WTC11 (cell line): ENCODE measurements around the gene GPR27. TPM values are rescaled to one million over a fixed set of nuclear protein-coding genes. Genes with fewer than 3 reads are reported as not detected.

ENCODE experiments used
- ATAC-seq: fragments of 200-7000 bp; cut with Tn5 transposase; 2 replicates; pipeline ENCODE4 v1.10.0; 2021; ENCODE audit warnings: mild to moderate bottlenecking, moderate library complexity
- CTCF ChIA-PET: fragments of 300-600 bp; sonication (Branson Sonifier 250); formaldehyde crosslinking; loops from one replicate; lab custom pipeline; 2021; ENCODE audit warnings: antibody characterized with exemption; lab: Charles Lee
- POLR2A ChIA-PET: fragments of 350-600 bp; sonication (Branson Sonifier 250); formaldehyde crosslinking; loops from one replicate; lab custom pipeline; 2021; ENCODE audit warnings: antibody characterized with exemption; lab: Charles Lee
- DNase-seq: peaks from one replicate; pipeline ENCODE4 v3.0.0; 2021; ENCODE audit warnings: low spot score
- H3K27ac Mint-ChIP-seq: 2 replicates; pipeline ENCODE4 v1.8.0; 2021; ENCODE audit warnings: mixed read lengths
- H3K27me3 Mint-ChIP-seq: 2 replicates; pipeline ENCODE4 v1.8.0; 2021; ENCODE audit warnings: low read depth, mild to moderate bottlenecking, moderate library complexity, mixed read lengths
- H3K36me3 Mint-ChIP-seq: 2 replicates; pipeline ENCODE4 v1.8.0; 2021; ENCODE audit warnings: mixed read lengths
- H3K4me1 Mint-ChIP-seq: 2 replicates; pipeline ENCODE4 v1.8.0; 2022; ENCODE audit warnings: mixed read lengths
- H3K4me3 Mint-ChIP-seq: 2 replicates; pipeline ENCODE4 v1.8.0; 2021; ENCODE audit warnings: mild to moderate bottlenecking, moderate library complexity, mixed read lengths
- H3K9me3 Mint-ChIP-seq: 2 replicates; pipeline ENCODE4 v1.8.0; 2021; ENCODE audit warnings: mixed read lengths
- HMGA2 ChIP-seq: fragments of 250-450 bp; sonication (Bioruptor Pico); IDR thresholded peaks from 2 replicates; pipeline ENCODE4 v1.4.0; 2021; ENCODE audit warnings: mild to moderate bottlenecking, moderate library complexity
- KAT7 ChIP-seq: sonication (generic); formaldehyde crosslinking; IDR thresholded peaks from 2 replicates; pipeline ENCODE4 v1.8.1; 2023; ENCODE audit warnings: missing genetic modification reagents, mild to moderate bottlenecking, borderline replicate concordance
- MXD4 ChIP-seq: fragments of 250-450 bp; sonication (Bioruptor Pico); IDR thresholded peaks from 2 replicates; pipeline ENCODE4 v1.8.0; 2021; ENCODE audit warnings: mild to moderate bottlenecking, moderate library complexity, borderline replicate concordance
- MYBL2 ChIP-seq: sonication (generic); formaldehyde crosslinking; IDR thresholded peaks from 2 replicates; pipeline ENCODE4 v1.8.1; 2023; ENCODE audit warnings: mild to moderate bottlenecking, moderate library complexity, missing genetic modification reagents
- NR1H2 ChIP-seq: sonication (generic); formaldehyde crosslinking; IDR thresholded peaks from 2 replicates; pipeline ENCODE4 v1.9.0; 2021; ENCODE audit warnings: mild to moderate bottlenecking, moderate library complexity, missing genetic modification reagents
- OVOL2 ChIP-seq: fragments of 250-450 bp; sonication (Bioruptor Pico); IDR thresholded peaks from 2 replicates; pipeline ENCODE4 v1.9.0; 2021; ENCODE audit warnings: mild to moderate bottlenecking, borderline replicate concordance
- PRRX2 ChIP-seq: fragments of 250-450 bp; sonication (Bioruptor Pico); IDR thresholded peaks from 2 replicates; pipeline ENCODE4 v1.8.0; 2021; ENCODE audit warnings: mild to moderate bottlenecking
- RELA ChIP-seq: sonication (generic); formaldehyde crosslinking; IDR thresholded peaks from 2 replicates; pipeline ENCODE4 v1.8.1; 2022; ENCODE audit warnings: missing genetic modification reagents, mild to moderate bottlenecking, borderline replicate concordance
- SMAD4 ChIP-seq: sonication (generic); formaldehyde crosslinking; IDR thresholded peaks from 2 replicates; pipeline ENCODE4 v1.8.0; 2022; ENCODE audit warnings: mild to moderate bottlenecking, missing genetic modification reagents
- SOX15 ChIP-seq: fragments of 250-450 bp; sonication (Bioruptor Pico); IDR thresholded peaks from 2 replicates; pipeline ENCODE4 v1.9.0; 2021; ENCODE audit warnings: mild to moderate bottlenecking
- TEAD4 ChIP-seq: sonication (generic); formaldehyde crosslinking; IDR thresholded peaks from 2 replicates; pipeline ENCODE4 v1.8.0; 2022; ENCODE audit warnings: mild to moderate bottlenecking, missing genetic modification reagents
- TP53 ChIP-seq: sonication (generic); formaldehyde crosslinking; IDR thresholded peaks from 2 replicates; pipeline ENCODE4 v1.8.1; 2023; ENCODE audit warnings: mild to moderate bottlenecking, missing genetic modification reagents
- USF2 ChIP-seq: sonication (generic); formaldehyde crosslinking; IDR thresholded peaks from 2 replicates; pipeline ENCODE4 v1.8.1; 2023; ENCODE audit warnings: mild to moderate bottlenecking, missing genetic modification reagents, moderate library complexity
- ZNF281 ChIP-seq: sonication (generic); formaldehyde crosslinking; IDR thresholded peaks from 2 replicates; pipeline ENCODE4 v1.8.0; 2023; ENCODE audit warnings: mild to moderate bottlenecking, missing genetic modification reagents
- total RNA-seq: library from RNA; stranded (reverse); gene quantifications from 3 replicates; pipeline ENCODE4 v1.2.3, GENCODE V29; 2021
- TF ChIP-seq, protein P1 (sequence below): sonication (generic); formaldehyde crosslinking; IDR thresholded peaks from 2 replicates; pipeline ENCODE4 v1.8.1; 2023; ENCODE audit warnings: mild to moderate bottlenecking, missing genetic modification reagents
- TF ChIP-seq, protein P2 (sequence below): sonication (generic); formaldehyde crosslinking; IDR thresholded peaks from 2 replicates; pipeline ENCODE4 v1.8.1; 2023; ENCODE audit warnings: mild to moderate bottlenecking, moderate library complexity, missing genetic modification reagents
- TF ChIP-seq, protein P3 (sequence below): sonication (generic); formaldehyde crosslinking; IDR thresholded peaks from 2 replicates; pipeline ENCODE4 v1.8.0; 2022; ENCODE audit warnings: mild to moderate bottlenecking, missing genetic modification reagents

Gene GPR27
- total RNA-seq, 1 experiment from 2014 or later: 16.4 TPM

- DNase-seq: no peak
- ATAC-seq: peak; percentile 74
- ChIA-PET CTCF (interaction anchor here (2.2 kb wide), 1 partner anchor 73 kb away, joined by 13 read pairs; no protein-coding TSS in a partner anchor), POLR2A (no interaction called here)
- H3K4me1 Mint-ChIP-seq: peaks cover 42% of the 10 kb centered on the region
- H3K4me3 Mint-ChIP-seq: no peak overlapping the region
- no peak for TF ChIP-seq KAT7
- no peaks in the 10 kb centered on the region for H3K9me3 Mint-ChIP-seq
- H3K27me3 Mint-ChIP-seq: peaks cover 6% of the 10 kb centered on the region
- H3K27ac Mint-ChIP-seq: no peak overlapping the region
- no peaks in the 10 kb centered on the region for H3K36me3 Mint-ChIP-seq
Measured at GRCh38 chr3:71803248-71803647, 49.6 kb downstream of the GPR27 start.

GRCh38 chr3:71805199-71805598, 51.5 kb downstream of the GPR27 start:
- ATAC-seq: no peak
- Mint-ChIP-seq H3K4me3 (no peak overlapping the region), H3K27me3 (peaks cover 6% of the 10 kb centered on the region), H3K27ac (no peak overlapping the region), H3K4me1 (peaks cover 28% of the 10 kb centered on the region), H3K36me3 (no peaks in the 10 kb centered on the region), H3K9me3 (no peaks in the 10 kb centered on the region)
- ChIA-PET CTCF (interaction anchor here (1.4 kb wide), 1 partner anchor 70 kb away, joined by 4 read pairs; no protein-coding TSS in a partner anchor), POLR2A (no interaction called here)
- no peak for DNase-seq
- TF ChIP-seq PRRX2 (CRISPR knock-in tag) (no peak), MYBL2 (CRISPR knock-in tag) (no peak), HMGA2 (CRISPR knock-in tag) (no peak), TEAD4 (CRISPR knock-in tag) (no peak), NR1H2 (no peak), ZNF281 (CRISPR knock-in tag) (no peak), OVOL2 (CRISPR knock-in tag) (no peak), SOX15 (CRISPR knock-in tag) (no peak), USF2 (CRISPR knock-in tag) (no peak), MXD4 (CRISPR knock-in tag) (no peak), RELA (CRISPR knock-in tag) (no peak), TP53 (CRISPR knock-in tag) (no peak), SMAD4 (CRISPR knock-in tag) (no peak)
- TF ChIP-seq, protein P1, sequence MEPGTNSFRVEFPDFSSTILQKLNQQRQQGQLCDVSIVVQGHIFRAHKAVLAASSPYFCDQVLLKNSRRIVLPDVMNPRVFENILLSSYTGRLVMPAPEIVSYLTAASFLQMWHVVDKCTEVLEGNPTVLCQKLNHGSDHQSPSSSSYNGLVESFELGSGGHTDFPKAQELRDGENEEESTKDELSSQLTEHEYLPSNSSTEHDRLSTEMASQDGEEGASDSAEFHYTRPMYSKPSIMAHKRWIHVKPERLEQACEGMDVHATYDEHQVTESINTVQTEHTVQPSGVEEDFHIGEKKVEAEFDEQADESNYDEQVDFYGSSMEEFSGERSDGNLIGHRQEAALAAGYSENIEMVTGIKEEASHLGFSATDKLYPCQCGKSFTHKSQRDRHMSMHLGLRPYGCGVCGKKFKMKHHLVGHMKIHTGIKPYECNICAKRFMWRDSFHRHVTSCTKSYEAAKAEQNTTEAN (CRISPR knock-in tag): no peak
- TF ChIP-seq, protein P2, sequence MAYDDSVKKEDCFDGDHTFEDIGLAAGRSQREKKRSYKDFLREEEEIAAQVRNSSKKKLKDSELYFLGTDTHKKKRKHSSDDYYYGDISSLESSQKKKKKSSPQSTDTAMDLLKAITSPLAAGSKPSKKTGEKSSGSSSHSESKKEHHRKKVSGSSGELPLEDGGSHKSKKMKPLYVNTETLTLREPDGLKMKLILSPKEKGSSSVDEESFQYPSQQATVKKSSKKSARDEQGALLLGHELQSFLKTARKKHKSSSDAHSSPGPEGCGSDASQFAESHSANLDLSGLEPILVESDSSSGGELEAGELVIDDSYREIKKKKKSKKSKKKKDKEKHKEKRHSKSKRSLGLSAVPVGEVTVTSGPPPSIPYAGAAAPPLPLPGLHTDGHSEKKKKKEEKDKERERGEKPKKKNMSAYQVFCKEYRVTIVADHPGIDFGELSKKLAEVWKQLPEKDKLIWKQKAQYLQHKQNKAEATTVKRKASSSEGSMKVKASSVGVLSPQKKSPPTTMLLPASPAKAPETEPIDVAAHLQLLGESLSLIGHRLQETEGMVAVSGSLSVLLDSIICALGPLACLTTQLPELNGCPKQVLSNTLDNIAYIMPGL (CRISPR knock-in tag): no peak
- TF ChIP-seq, protein P3, sequence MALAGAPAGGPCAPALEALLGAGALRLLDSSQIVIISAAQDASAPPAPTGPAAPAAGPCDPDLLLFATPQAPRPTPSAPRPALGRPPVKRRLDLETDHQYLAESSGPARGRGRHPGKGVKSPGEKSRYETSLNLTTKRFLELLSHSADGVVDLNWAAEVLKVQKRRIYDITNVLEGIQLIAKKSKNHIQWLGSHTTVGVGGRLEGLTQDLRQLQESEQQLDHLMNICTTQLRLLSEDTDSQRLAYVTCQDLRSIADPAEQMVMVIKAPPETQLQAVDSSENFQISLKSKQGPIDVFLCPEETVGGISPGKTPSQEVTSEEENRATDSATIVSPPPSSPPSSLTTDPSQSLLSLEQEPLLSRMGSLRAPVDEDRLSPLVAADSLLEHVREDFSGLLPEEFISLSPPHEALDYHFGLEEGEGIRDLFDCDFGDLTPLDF (CRISPR knock-in tag): no peak
